Kidney epithelial cell (primary cell): Measurements from ENCODE around the gene TRAF1. TPM values are rescaled to one million over a fixed set of nuclear protein-coding genes. Genes with fewer than 3 reads are reported as not detected.
"Not testable (repeated sequence)": the region's sequence is repeated elsewhere in the genome, so short reads cannot be mapped to it uniquely, and the experiment has no call there.

ENCODE experiments used
- DNase-seq: peaks from one replicate; pipeline ENCODE4 v3.0.0-alpha.2; 2010; ENCODE audit warnings: low read depth
- H3K27me3 ChIP-seq: 2 replicates; pipeline ENCODE4 v1.6.0; 2011; ENCODE audit warnings: low read length; ENCODE audit not compliant: control insufficient read depth, insufficient read depth
- H3K36me3 ChIP-seq: 2 replicates; pipeline ENCODE4 v1.5.1; 2011; ENCODE audit warnings: low read length; ENCODE audit not compliant: control insufficient read depth, insufficient read depth
- H3K4me3 ChIP-seq: 2 replicates; pipeline ENCODE4 v1.5.1; 2011; ENCODE audit warnings: low read depth, mild to moderate bottlenecking, control low read depth, low read length
- CTCF ChIP-seq: IDR thresholded peaks from 2 replicates; pipeline ENCODE4 v1.5.1; 2011; ENCODE audit warnings: mild to moderate bottlenecking, moderate library complexity, low read length, control low read depth, inconsistent platforms; ENCODE audit not compliant: insufficient read depth, poor library complexity, severe bottlenecking
- total RNA-seq: library from RNA; depleted of rRNA; stranded (reverse); fragments of >200 nt; gene quantifications from 2 replicates; pipeline ENCODE4 v1.2.3, GENCODE V29; 2015

The TRAF1 gene
- total RNA-seq: 7.5 and 13.2 TPM in 2 replicates

- no peak for TF ChIP-seq CTCF
- DNase-seq: no peak
Measured at GRCh38 chr9:120926397-120926928, at the start of gene TRAF1. Gene TRAF1, minus strand, starts transcription at chr9:120926796. Its CDS starts 721 bp downstream, at chr9:120926075.

GRCh38 chr9:120974921-120975320 is 48.3 kb upstream of the TRAF1 start:
- no peak for DNase-seq
- TF ChIP-seq CTCF: no peak
- no peaks in the 10 kb centered on the region for H3K36me3 ChIP-seq

More at GRCh38 chr9:120926397-120926928, at the start of gene TRAF1:
- Histone ChIP-seq H3K36me3 (no peaks in the 10 kb centered on the region), H3K27me3 (no peaks in the 10 kb centered on the region), H3K4me3 (no peak within 1 kb of the TSS)

GRCh38 chr9:120974181-120974580 is 47.6 kb upstream of the TRAF1 start:
- DNase-seq: no peak
- Histone ChIP-seq H3K4me3 (no peak overlapping the region), H3K36me3 (no peaks in the 10 kb centered on the region), H3K27me3 (no peaks in the 10 kb centered on the region)
- TF ChIP-seq CTCF: no peak

More at GRCh38 chr9:120974921-120975320, 48.3 kb upstream of the TRAF1 start:
- no peaks in the 10 kb centered on the region for H3K27me3 ChIP-seq
- no peak overlapping the region for H3K4me3 ChIP-seq

- H3K4me3 ChIP-seq: no peak overlapping the region
- no peaks in the 10 kb centered on the region for H3K36me3 ChIP-seq
- no peak for DNase-seq
- no peaks in the 10 kb centered on the region for H3K27me3 ChIP-seq
- no peak for TF ChIP-seq CTCF
Measured at GRCh38 chr9:120971938-120972337, 45.3 kb upstream of the TRAF1 start.

- not testable (repeated sequence) for H3K36me3 ChIP-seq, H3K27me3 ChIP-seq, DNase-seq, H3K4me3 ChIP-seq
Measured at GRCh38 chr9:120971471-120971870, 44.9 kb upstream of the TRAF1 start.

- TF ChIP-seq CTCF: no peak
- Histone ChIP-seq H3K4me3 (no peak overlapping the region), H3K36me3 (no peaks in the 10 kb centered on the region), H3K27me3 (no peaks in the 10 kb centered on the region)
- DNase-seq: no peak
Measured at GRCh38 chr9:120970244-120970643, 43.6 kb upstream of the TRAF1 start.

GRCh38 chr9:120966013-120966369 is 39.4 kb upstream of the TRAF1 start:
- Histone ChIP-seq H3K36me3 (no peaks in the 10 kb centered on the region), H3K27me3 (no peaks in the 10 kb centered on the region), H3K4me3 (no peak overlapping the region)
- no peak for DNase-seq
- no peak for TF ChIP-seq CTCF
